Type B pancreatic cell (in vitro differentiated cells): Measurements from ENCODE around the gene CYFIP2. TPM values are rescaled to one million over a fixed set of nuclear protein-coding genes. Genes with fewer than 3 reads are reported as not detected.

ENCODE experiments used
- DNase-seq: peaks from one replicate; pipeline ENCODE4 v3.0.0; 2021; ENCODE audit warnings: mixed read lengths; ENCODE audit not compliant: unreplicated experiment; ENCODE audit errors: extremely low spot score
- H3K27ac Mint-ChIP-seq: 2 replicates; pipeline ENCODE4 v1.8.0; 2021; ENCODE audit warnings: mild to moderate bottlenecking, mixed read lengths
- H3K27me3 Mint-ChIP-seq: 2 replicates; pipeline ENCODE4 v1.8.0; 2021; ENCODE audit warnings: mixed read lengths
- H3K36me3 Mint-ChIP-seq: 2 replicates; pipeline ENCODE4 v1.8.0; 2021; ENCODE audit warnings: mixed read lengths
- H3K4me1 Mint-ChIP-seq: one replicate; pipeline ENCODE4 v1.8.0; 2021; ENCODE audit warnings: mixed read lengths; ENCODE audit not compliant: unreplicated experiment
- H3K4me3 Mint-ChIP-seq: 2 replicates; pipeline ENCODE4 v1.8.0; 2021; ENCODE audit warnings: mild to moderate bottlenecking, mixed read lengths
- H3K9me3 Mint-ChIP-seq: 2 replicates; pipeline ENCODE4 v1.8.0; 2021; ENCODE audit warnings: mixed read lengths
- total RNA-seq: library from RNA; stranded (reverse); gene quantifications from 2 replicates; pipeline ENCODE4 v1.2.1, GENCODE V29; 2021; ENCODE audit warnings: low replicate concordance
- TF ChIP-seq, protein P1 (sequence below): fragments of 200-600 bp; sonication (generic); conservative IDR thresholded peaks from 2 replicates; pipeline ENCODE4 v1.5.0; 2021; ENCODE audit warnings: antibody characterized with exemption, mild to moderate bottlenecking

Gene CYFIP2
- total RNA-seq, 1 donor from 2014 or later, result 61.4 TPM

DNA sequence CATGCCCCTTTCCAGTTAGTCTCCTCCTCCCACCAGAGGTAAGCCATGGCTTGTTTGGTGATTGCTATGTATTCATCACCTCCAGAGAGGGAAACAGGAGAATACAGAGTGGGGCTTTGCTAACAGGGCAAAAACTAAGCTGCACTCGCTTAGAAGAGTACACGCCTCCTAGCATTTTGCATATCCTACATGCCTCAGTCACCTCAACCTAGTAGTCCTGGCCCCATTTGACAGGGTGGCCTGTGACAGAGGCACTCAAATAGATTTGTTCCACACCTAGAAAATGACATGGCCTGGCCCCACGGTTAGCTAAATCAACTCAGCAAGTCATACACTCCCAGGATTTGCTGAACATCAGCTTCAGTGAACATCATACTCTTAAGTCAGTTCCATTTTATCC is 90.7 kb downstream of the CYFIP2 start:
- no peaks in the 10 kb centered on the region for H3K27me3 Mint-ChIP-seq
- no peak for DNase-seq
- no peaks in the 10 kb centered on the region for H3K9me3 Mint-ChIP-seq
- H3K36me3 Mint-ChIP-seq, result peaks cover 13% of the 10 kb centered on the region
- H3K4me3 Mint-ChIP-seq, result no peak overlapping the region
- TF ChIP-seq, protein P1, sequence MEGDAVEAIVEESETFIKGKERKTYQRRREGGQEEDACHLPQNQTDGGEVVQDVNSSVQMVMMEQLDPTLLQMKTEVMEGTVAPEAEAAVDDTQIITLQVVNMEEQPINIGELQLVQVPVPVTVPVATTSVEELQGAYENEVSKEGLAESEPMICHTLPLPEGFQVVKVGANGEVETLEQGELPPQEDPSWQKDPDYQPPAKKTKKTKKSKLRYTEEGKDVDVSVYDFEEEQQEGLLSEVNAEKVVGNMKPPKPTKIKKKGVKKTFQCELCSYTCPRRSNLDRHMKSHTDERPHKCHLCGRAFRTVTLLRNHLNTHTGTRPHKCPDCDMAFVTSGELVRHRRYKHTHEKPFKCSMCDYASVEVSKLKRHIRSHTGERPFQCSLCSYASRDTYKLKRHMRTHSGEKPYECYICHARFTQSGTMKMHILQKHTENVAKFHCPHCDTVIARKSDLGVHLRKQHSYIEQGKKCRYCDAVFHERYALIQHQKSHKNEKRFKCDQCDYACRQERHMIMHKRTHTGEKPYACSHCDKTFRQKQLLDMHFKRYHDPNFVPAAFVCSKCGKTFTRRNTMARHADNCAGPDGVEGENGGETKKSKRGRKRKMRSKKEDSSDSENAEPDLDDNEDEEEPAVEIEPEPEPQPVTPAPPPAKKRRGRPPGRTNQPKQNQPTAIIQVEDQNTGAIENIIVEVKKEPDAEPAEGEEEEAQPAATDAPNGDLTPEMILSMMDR, result no peak
- H3K4me1 Mint-ChIP-seq, result peaks cover 12% of the 10 kb centered on the region
- no peak overlapping the region for H3K27ac Mint-ChIP-seq

DNA sequence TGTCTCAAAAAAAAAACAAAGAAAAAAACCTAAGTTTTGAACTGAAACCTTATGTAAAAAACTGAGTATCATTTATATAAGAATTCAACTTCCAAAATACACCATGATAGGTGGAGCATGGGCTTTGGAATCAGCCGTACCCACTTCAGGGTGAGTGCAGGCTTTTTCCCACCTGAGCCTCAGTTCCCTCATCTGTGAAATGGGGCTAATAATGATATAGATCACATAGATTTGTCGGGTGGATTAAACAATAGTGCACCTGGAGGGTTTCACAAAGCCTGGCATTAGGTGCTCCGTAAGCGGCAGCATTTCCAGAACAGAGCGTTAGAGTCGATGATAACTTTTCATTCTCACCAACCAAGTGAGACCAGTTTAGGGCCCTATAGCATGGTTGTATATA is 91.9 kb downstream of the CYFIP2 start:
- TF ChIP-seq, protein P1, result no peak
- DNase-seq, result no peak
- Mint-ChIP-seq H3K36me3 (peaks cover 17% of the 10 kb centered on the region), H3K4me1 (peaks cover 12% of the 10 kb centered on the region), H3K9me3 (no peaks in the 10 kb centered on the region), H3K27me3 (no peaks in the 10 kb centered on the region), H3K4me3 (no peak overlapping the region), H3K27ac (no peak overlapping the region)

DNA sequence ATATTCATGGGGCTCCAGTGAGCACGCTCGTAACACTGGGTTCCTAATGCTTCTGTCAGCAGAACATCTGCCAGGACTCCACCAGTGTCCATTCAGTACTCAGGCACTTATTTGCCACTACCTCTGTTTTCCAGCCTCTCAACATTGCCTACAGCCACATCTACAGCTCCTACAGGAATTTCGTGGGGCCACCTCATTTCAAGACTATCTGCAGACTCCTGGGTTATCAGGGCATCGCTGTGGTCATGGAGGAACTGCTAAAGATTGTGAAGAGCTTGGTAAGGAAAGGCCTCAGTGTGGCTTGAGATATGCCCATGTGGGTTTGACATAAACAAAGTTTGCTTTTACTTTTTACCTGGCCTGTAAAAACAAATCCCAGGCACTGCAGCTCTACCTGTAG is 92.9 kb downstream of the CYFIP2 start:
- H3K27ac Mint-ChIP-seq, result no peak overlapping the region
- no peak overlapping the region for H3K4me3 Mint-ChIP-seq
- TF ChIP-seq, protein P1, result no peak
- H3K36me3 Mint-ChIP-seq, result peaks cover 23% of the 10 kb centered on the region
- H3K4me1 Mint-ChIP-seq, result peaks cover 23% of the 10 kb centered on the region
- no peaks in the 10 kb centered on the region for H3K9me3 Mint-ChIP-seq
- no peaks in the 10 kb centered on the region for H3K27me3 Mint-ChIP-seq
- DNase-seq, result no peak

DNA sequence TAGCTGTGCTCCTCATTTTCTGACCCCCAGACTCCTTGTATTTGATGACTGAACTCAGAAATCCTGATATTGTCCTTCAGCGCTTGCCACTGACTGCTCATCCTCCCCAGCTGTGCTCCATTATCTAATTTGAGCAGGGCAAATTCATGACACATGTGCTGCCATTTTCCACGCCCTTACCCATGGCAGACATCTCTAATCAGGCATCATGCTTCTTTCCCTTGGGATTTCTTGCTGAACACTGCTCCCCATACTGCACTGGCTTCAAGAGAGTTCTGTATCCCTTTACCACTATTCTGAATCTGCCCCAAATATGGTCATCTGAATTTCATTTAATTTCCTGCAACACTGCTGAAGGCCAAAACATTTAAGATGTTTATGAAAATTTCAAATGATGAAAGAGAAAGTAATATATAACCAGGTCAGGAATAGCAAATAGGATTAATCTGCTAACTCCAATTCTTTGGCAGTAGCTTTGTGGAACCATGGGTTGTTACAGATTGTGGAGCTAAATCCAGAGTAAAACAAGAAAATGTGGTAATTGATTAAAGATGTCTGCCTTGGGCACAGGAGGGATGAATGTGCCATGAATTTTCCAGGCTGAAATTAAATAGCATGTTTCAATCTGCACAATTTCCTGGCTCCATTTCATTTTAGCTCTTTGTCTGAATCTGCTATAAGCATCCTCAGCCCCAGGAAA is 93.6 kb downstream of the CYFIP2 start:
- Mint-ChIP-seq H3K27ac (no peak overlapping the region), H3K4me3 (no peak overlapping the region), H3K9me3 (no peaks in the 10 kb centered on the region), H3K4me1 (peaks cover 23% of the 10 kb centered on the region), H3K36me3 (peaks cover 23% of the 10 kb centered on the region), H3K27me3 (no peaks in the 10 kb centered on the region)
- TF ChIP-seq, protein P1, result no peak
- no peak for DNase-seq

DNA sequence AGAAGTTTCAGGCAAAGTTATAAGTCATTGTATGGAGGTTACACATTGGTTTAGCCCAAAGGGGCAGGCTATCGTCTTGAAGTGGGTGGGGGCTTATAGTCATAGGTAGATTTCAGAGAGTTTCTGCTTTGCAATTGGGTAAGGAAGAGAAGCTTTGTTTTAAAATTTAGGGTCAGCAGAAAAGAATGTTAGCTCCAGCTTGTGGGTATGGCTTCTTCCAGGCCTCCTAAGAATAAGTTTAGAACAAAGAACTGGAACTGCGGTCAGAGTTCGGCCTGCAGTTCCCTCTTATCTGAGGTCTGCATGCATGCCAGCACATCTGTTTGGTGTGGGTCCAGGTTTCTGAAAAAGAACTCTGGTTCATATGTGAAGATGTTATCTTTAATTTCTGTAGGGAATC is 96.1 kb downstream of the CYFIP2 start:
- no peak overlapping the region for H3K4me3 Mint-ChIP-seq
- no peaks in the 10 kb centered on the region for H3K9me3 Mint-ChIP-seq
- no peaks in the 10 kb centered on the region for H3K27me3 Mint-ChIP-seq
- peaks cover 28% of the 10 kb centered on the region for H3K4me1 Mint-ChIP-seq
- no peak for DNase-seq
- H3K36me3 Mint-ChIP-seq, result peaks cover 23% of the 10 kb centered on the region
- no peak overlapping the region for H3K27ac Mint-ChIP-seq
- TF ChIP-seq, protein P1, result no peak
